Ishikawa (cell line): Measurements from ENCODE around the gene MYPOP.

ENCODE experiments used
- EGR1 ChIP-seq: IDR thresholded peaks from 2 replicates; pipeline ENCODE4 v1.6.1; 2012
- FOXM1 ChIP-seq: IDR thresholded peaks from 2 replicates; pipeline ENCODE4 v1.6.1; 2012; ENCODE audit warnings: low read depth, borderline replicate concordance
- RAD21 ChIP-seq: IDR thresholded peaks from 2 replicates; pipeline ENCODE4 v1.6.1; 2012; ENCODE audit warnings: low read depth

DNA sequence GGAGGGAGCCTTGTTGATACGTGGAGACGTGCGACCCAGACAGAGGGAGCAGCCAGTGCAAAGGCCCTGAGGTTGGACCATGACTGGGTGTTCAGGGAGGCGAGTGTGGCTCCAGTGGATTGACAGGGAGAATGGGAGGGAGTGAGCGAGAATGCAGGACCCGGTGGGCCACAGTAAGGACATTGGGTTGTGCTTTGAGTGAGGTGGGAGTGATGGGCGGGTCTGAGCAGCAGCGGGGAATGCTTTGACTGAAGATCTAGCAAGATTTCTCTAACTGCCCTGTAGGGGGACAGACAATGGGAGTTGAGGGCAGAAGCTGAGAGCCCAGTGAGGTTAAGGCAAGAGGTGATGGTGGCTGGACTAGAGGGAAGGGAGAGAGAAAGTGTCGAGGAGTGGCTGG, 19.9 kb upstream of the MYPOP start:
- no peak for TF ChIP-seq RAD21
- no peak for TF ChIP-seq EGR1
- TF ChIP-seq FOXM1 = no peak
